ENCODE measurements around the gene COX11.

The COX11 gene

GRCh38 chr17:54971147-54971546 is 2.7 kb upstream of the COX11 start:
- in situ Hi-C loops (cut with MboI; ENCODE audit: low pct_unique_long_range_greater_than_20kb, low sequenced_read_pairs, unreplicated experiment): no loop called here
- TF ChIP-seq, protein P1, sequence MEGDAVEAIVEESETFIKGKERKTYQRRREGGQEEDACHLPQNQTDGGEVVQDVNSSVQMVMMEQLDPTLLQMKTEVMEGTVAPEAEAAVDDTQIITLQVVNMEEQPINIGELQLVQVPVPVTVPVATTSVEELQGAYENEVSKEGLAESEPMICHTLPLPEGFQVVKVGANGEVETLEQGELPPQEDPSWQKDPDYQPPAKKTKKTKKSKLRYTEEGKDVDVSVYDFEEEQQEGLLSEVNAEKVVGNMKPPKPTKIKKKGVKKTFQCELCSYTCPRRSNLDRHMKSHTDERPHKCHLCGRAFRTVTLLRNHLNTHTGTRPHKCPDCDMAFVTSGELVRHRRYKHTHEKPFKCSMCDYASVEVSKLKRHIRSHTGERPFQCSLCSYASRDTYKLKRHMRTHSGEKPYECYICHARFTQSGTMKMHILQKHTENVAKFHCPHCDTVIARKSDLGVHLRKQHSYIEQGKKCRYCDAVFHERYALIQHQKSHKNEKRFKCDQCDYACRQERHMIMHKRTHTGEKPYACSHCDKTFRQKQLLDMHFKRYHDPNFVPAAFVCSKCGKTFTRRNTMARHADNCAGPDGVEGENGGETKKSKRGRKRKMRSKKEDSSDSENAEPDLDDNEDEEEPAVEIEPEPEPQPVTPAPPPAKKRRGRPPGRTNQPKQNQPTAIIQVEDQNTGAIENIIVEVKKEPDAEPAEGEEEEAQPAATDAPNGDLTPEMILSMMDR (IDR thresholded peaks at IDR 0.05; ENCODE audit: extremely low read depth, insufficient read depth, missing control alignments): no peak
- no peak for DNase-seq (ENCODE audit: low spot score)

DNA sequence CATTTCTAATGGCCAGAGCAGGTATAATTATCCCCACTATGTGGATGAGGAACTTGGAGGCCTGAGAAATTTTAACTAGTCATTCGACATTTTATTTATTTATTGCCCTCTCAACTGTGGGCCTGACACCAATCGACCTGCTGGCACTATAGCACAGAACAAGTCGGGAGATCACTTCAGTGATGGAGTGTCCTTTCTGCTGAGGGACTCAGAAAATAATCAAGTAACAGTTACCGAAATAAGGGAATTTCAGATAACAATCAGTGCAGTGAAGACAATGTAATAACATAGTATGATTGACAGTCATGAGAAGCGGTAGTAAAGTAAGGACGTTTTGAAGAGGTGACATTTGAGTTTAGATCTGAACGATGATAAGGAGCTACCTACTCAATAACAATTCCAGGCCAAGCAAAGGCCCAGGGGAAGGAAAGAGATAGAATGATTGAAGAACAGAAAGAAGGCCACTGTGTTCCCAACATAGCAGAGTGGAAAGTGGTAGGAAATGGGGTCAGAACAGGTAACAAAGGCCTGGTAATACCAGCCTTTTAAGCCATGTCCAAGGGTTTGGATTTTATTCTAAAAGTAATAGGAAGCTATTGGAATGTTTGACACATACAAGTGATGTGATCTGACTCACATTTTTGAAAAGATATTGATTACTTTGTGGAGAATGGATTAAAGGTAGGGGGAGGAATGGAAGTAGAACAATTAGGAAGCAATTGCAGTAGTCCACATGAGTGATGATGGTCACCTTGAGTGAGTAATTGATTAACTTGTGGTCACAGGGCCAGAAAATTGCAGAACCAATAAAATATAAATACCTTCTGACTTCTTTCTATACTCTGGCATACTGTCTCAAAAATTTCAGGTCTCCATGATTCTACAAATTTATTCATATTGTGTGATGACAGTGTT is 1.5 kb upstream of the COX11 start:
- in situ Hi-C loops (cut with MboI; ENCODE audit: low pct_unique_long_range_greater_than_20kb, low sequenced_read_pairs, unreplicated experiment): no loop called here
- TF ChIP-seq, protein P1 (IDR thresholded peaks at IDR 0.05; ENCODE audit: extremely low read depth, insufficient read depth, missing control alignments): no peak
- no peak for DNase-seq (ENCODE audit: low spot score)

DNA sequence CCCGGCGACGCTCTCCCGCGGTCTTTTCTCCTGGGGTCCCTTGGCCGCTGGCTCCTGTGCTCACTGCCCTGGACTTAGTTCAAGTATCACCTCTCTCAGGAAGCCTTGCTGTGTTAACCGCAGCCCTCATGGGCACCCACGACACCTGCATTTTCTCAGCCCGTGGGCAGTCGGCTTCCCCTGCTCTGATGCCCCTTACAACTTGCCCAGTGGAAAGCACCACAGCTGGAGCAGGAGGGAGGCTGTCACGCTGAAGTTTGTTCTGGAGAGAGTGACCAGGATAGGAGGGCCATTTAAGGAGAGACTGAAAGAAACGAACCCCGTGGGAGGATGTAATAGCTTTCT is 506 bp upstream of the COX11 start:
- in situ Hi-C loops (cut with MboI; ENCODE audit: low pct_unique_long_range_greater_than_20kb, low sequenced_read_pairs, unreplicated experiment): no loop called here
- peak; percentile 22 for DNase-seq (ENCODE audit: low spot score)
- TF ChIP-seq, protein P1 (IDR thresholded peaks at IDR 0.05; ENCODE audit: extremely low read depth, insufficient read depth, missing control alignments): no peak

GRCh38 chr17:54967621-54968261 is 713 bp downstream of the COX11 start:
- in situ Hi-C loops (cut with MboI; ENCODE audit: low pct_unique_long_range_greater_than_20kb, low sequenced_read_pairs, unreplicated experiment): no loop called here
- DNase-seq (ENCODE audit: low spot score): peak; percentile 35
- TF ChIP-seq, protein P1 (IDR thresholded peaks at IDR 0.05; ENCODE audit: extremely low read depth, insufficient read depth, missing control alignments): no peak

DNA sequence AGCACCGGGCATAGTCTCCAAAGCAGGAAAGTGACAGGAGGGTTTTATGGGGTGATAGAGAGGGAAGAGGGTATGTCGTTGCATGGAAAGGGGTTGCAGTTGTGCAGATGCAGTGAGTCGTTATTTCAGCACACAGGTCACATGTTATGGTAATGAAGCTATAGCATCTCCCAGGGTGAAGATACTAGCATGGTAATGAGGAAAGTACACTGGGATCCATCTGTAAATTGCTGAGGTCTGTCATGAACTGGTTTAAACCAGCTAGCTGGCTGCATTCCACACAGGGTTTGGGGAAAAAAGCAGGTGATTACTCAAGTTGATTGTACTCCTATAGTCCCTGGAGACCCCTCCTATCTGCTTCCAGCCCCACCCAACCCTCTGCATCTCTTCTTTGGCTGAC is 11.7 kb downstream of the COX11 start:
- in situ Hi-C loops (cut with MboI; ENCODE audit: low pct_unique_long_range_greater_than_20kb, low sequenced_read_pairs, unreplicated experiment): no loop called here
- DNase-seq (ENCODE audit: low spot score): no peak
- TF ChIP-seq, protein P1 (IDR thresholded peaks at IDR 0.05; ENCODE audit: extremely low read depth, insufficient read depth, missing control alignments): no peak

DNA sequence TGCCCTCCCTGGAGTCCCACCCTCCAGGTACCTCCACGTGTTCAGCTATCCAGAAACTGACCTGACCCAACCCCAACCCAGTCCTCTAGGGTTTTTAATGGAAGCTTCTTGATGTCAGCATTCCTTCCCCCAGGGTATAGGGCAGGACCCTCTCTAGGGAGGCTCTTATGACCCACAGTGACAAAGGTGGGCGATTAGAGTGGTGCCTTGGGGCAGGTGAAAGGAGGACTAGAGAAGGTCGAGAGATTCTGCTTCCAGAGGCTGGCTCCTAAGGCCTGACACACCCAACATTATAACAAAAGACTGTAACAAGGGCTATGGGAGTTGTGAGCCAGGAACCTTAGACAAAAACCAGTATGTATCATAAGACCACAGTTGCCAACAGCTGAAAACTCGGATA is 17.2 kb downstream of the COX11 start:
- TF ChIP-seq, protein P1 (IDR thresholded peaks at IDR 0.05; ENCODE audit: extremely low read depth, insufficient read depth, missing control alignments): no peak
- DNase-seq (ENCODE audit: low spot score): no peak

More for the DNA sequence above, 17.2 kb downstream of the COX11 start:
- in situ Hi-C loops (cut with MboI; ENCODE audit: low pct_unique_long_range_greater_than_20kb, low sequenced_read_pairs, unreplicated experiment): no loop called here

Measured in GM13977 (cell line).